Jurkat, Clone E6-1 (cell line): Measurements from ENCODE around the gene MARCHF3.
"Not testable (repeated sequence)": the region's sequence is repeated elsewhere in the genome, so short reads cannot be mapped to it uniquely, and the experiment has no call there.

Source experiments
- DNase-seq: peaks from one replicate; pipeline ENCODE4 v3.0.0-alpha.2; 2011; ENCODE audit warnings: low read depth, low spot score
- H3K4me3 ChIP-seq: 2 replicates; pipeline ENCODE4 v1.5.1; 2011; ENCODE audit warnings: mild to moderate bottlenecking, low read length, control low read depth, moderate library complexity

Gene MARCHF3

GRCh38 chr5:126900796-126901195 is 129.6 kb downstream of the MARCHF3 start:
- DNase-seq, result no peak
- H3K4me3 ChIP-seq, result no peak overlapping the region

- H3K4me3 ChIP-seq, result no peak overlapping the region
- no peak for DNase-seq
Observed at GRCh38 chr5:126899476-126899875, 130.9 kb downstream of the MARCHF3 start.

- DNase-seq, result no peak
- no peak overlapping the region for H3K4me3 ChIP-seq
Observed at GRCh38 chr5:126897851-126898630, 132.3 kb downstream of the MARCHF3 start.

GRCh38 chr5:126896170-126896702 is 134.1 kb downstream of the MARCHF3 start:
- no peak overlapping the region for H3K4me3 ChIP-seq
- no peak for DNase-seq

GRCh38 chr5:126895712-126896111 is 134.6 kb downstream of the MARCHF3 start:
- H3K4me3 ChIP-seq, DNase-seq: not testable (repeated sequence)

- not testable (repeated sequence) for H3K4me3 ChIP-seq, DNase-seq
Observed at GRCh38 chr5:126890414-126890813, 139.9 kb downstream of the MARCHF3 start.

GRCh38 chr5:126888175-126888574 is 142.2 kb downstream of the MARCHF3 start:
- H3K4me3 ChIP-seq, result no peak overlapping the region
- DNase-seq, result no peak

- DNase-seq, result no peak
- H3K4me3 ChIP-seq, result no peak overlapping the region
Observed at GRCh38 chr5:126884269-126884819, 146.0 kb downstream of the MARCHF3 start.

- no peak for DNase-seq
- no peak overlapping the region for H3K4me3 ChIP-seq
Observed at GRCh38 chr5:126883564-126884245, 146.7 kb downstream of the MARCHF3 start.

- H3K4me3 ChIP-seq, result no peak overlapping the region
- DNase-seq, result no peak
Observed at GRCh38 chr5:126881821-126882600, 148.3 kb downstream of the MARCHF3 start.

GRCh38 chr5:126878634-126879033 is 151.7 kb downstream of the MARCHF3 start:
- no peak for DNase-seq
- H3K4me3 ChIP-seq, result no peak overlapping the region

GRCh38 chr5:126878085-126878484 is 152.3 kb downstream of the MARCHF3 start:
- no peak for DNase-seq

GRCh38 chr5:126877602-126878001 is 152.8 kb downstream of the MARCHF3 start:
- DNase-seq, result no peak
- no peak overlapping the region for H3K4me3 ChIP-seq

More at GRCh38 chr5:126878085-126878484, 152.3 kb downstream of the MARCHF3 start:
- H3K4me3 ChIP-seq, result no peak overlapping the region

GRCh38 chr5:126875303-126875785 is 155.0 kb downstream of the MARCHF3 start:
- H3K4me3 ChIP-seq, result no peak overlapping the region
- no peak for DNase-seq

GRCh38 chr5:126872561-126873354 is 157.6 kb downstream of the MARCHF3 start:
- H3K4me3 ChIP-seq, result no peak overlapping the region
- DNase-seq, result no peak

GRCh38 chr5:126871441-126871840 is 158.9 kb downstream of the MARCHF3 start:
- no peak for DNase-seq
- no peak overlapping the region for H3K4me3 ChIP-seq

GRCh38 chr5:126869005-126869451 is 161.3 kb downstream of the MARCHF3 start:
- no peak for DNase-seq
- H3K4me3 ChIP-seq, result peak overlapping the region; percentile 37

- peak overlapping the region; percentile 37 for H3K4me3 ChIP-seq
- DNase-seq, result no peak
Observed at GRCh38 chr5:126868338-126869004, 161.9 kb downstream of the MARCHF3 start.
